K562 (cell line): ENCODE measurements around the gene ADAM15. TPM values are rescaled to one million over a fixed set of nuclear protein-coding genes. Genes with fewer than 3 reads are reported as not detected.

Experiments used
- ATAC-seq: fragments of 200-7000 bp; cut with Tn5 transposase; 3 replicates; pipeline ENCODE4 v1.9.1; 2020; ENCODE audit warnings: moderate library complexity
- BruUV-seq: library from RNA; stranded (reverse); fragments of 400-500 nt; replicated peaks from 2 replicates; lab custom pipeline; 2021; lab: Mats Ljungman, UMichigan
- CTCF ChIA-PET: fragments of 300-600 bp; formaldehyde crosslinking; extraction: SDS; loops from one replicate; lab custom pipeline; 2021; ENCODE audit warnings: low intra/inter-chr PET ratio; lab: Yijun Ruan, JAX
- POLR2A ChIA-PET: fragments of 300-600, 350-650 bp; sonication (Branson Sonifier 250); formaldehyde crosslinking; extraction: SDS; loops from one replicate; lab custom pipeline; 2021; ENCODE audit warnings: antibody characterized with exemption, inconsistent platforms; lab: Yijun Ruan, JAX
- DNase-seq, 4 experiments: peaks; one replicate each; pipeline versions ENCODE4 v3.0.0 to v3.0.0-alpha.2; 2011 to 2018; ENCODE audit warnings: low spot score in 3 of 4, mixed read lengths in 3 of 4; ENCODE audit errors: extremely low read depth in 1 of 4
- FAIRE-seq: peaks from 2 replicates; lab custom pipeline; 2011; peaks lifted over from hg19 to GRCh38; lab: Jason Lieb, UNC
- H2AFZ ChIP-seq: 2 replicates; pipeline ENCODE4 v1.6.0; 2011; ENCODE audit warnings: low read depth, low read length, control low read depth, inconsistent platforms
- H3K27ac ChIP-seq: fragments of 200-600 bp; 3 replicates; pipeline ENCODE4 v1.8.0; 2011; ENCODE audit warnings: low read depth, mild to moderate bottlenecking, control low read depth, inconsistent platforms, low read length, moderate library complexity, mixed read lengths; ENCODE audit errors: extremely low read depth
- H3K27me3 ChIP-seq, 2 experiments: fragments of 300-600 bp in 1 of 2; 2 replicates in 1 of 2; 3 replicates in 1 of 2; pipeline versions ENCODE4 v1.6.0 to v1.8.0; 2011; ENCODE audit warnings: inconsistent platforms in 2 of 2, low read length in 2 of 2, mild to moderate bottlenecking in 1 of 2, mixed read lengths in 1 of 2, moderate library complexity in 1 of 2; ENCODE audit not compliant: control insufficient read depth in 2 of 2, insufficient read depth in 2 of 2
- H3K36me3 ChIP-seq: fragments of 300-600 bp; 3 replicates; pipeline ENCODE4 v1.8.0; 2011; ENCODE audit warnings: mild to moderate bottlenecking, low read length, inconsistent platforms; ENCODE audit not compliant: control insufficient read depth, insufficient read depth
- H3K4me1 ChIP-seq, 2 experiments: fragments of 200-600 bp in 1 of 2; replicated peaks in 1 of 2; 2 replicates in 1 of 2; 3 replicates in 1 of 2; pipeline versions ENCODE4 v1.5.1 to v1.8.0; 2011; ENCODE audit warnings: inconsistent platforms in 2 of 2, low read length in 2 of 2, mild to moderate bottlenecking in 1 of 2, mixed read lengths in 1 of 2, moderate library complexity in 1 of 2; ENCODE audit not compliant: control insufficient read depth in 2 of 2, insufficient read depth in 2 of 2
- H3K4me2 ChIP-seq: 2 replicates; pipeline ENCODE4 v1.6.1; 2011; ENCODE audit warnings: low read length, control low read depth, inconsistent platforms, mixed read lengths; ENCODE audit not compliant: insufficient read depth
- H3K4me3 ChIP-seq: fragments of 200-600 bp; sonication (generic), shearing (Covaris generic); 2 replicates; pipeline ENCODE4 v1.5.1; 2016; ENCODE audit warnings: control low read depth, inconsistent platforms
- H3K79me2 ChIP-seq: fragments of 200-600 bp; 3 replicates; pipeline ENCODE4 v1.8.0; 2011; ENCODE audit warnings: low read length, inconsistent platforms; ENCODE audit not compliant: control insufficient read depth, insufficient read depth
- H3K9ac ChIP-seq, 2 experiments: 2 replicates each; pipeline versions ENCODE4 v1.6.0 to v1.6.1; 2011; ENCODE audit warnings: low read depth in 2 of 2, low read length in 2 of 2, control low read depth in 1 of 2, inconsistent platforms in 1 of 2, mild to moderate bottlenecking in 1 of 2, mixed read lengths in 1 of 2; ENCODE audit not compliant: insufficient read depth in 1 of 2
- H3K9me1 ChIP-seq: one replicate; pipeline ENCODE4 v1.6.0; 2011; ENCODE audit warnings: inconsistent platforms, mild to moderate bottlenecking, low read length, moderate library complexity; ENCODE audit not compliant: control insufficient read depth, insufficient read depth
- H3K9me3 ChIP-seq: replicated peaks from 2 replicates; pipeline ENCODE4 v1.5.1; 2011; ENCODE audit warnings: low read depth, low read length, inconsistent platforms; ENCODE audit not compliant: control insufficient read depth, insufficient read depth
- H4K20me1 ChIP-seq: replicated peaks from 2 replicates; pipeline ENCODE4 v1.6.1; 2011; ENCODE audit warnings: low read length, inconsistent platforms, mixed read lengths; ENCODE audit not compliant: control insufficient read depth, insufficient read depth
- RB1 ChIP-seq: fragments of 450-650 bp; IDR thresholded peaks from 2 replicates; pipeline ENCODE4 v1.6.1; 2017; ENCODE audit warnings: low read depth, mild to moderate bottlenecking
- SMAD3 ChIP-seq: fragments of 450-650 bp; formaldehyde crosslinking; conservative IDR thresholded peaks from 2 replicates; pipeline ENCODE4 v1.4.0; 2020; ENCODE audit warnings: mild to moderate bottlenecking
- SPI1 ChIP-seq: IDR thresholded peaks from 2 replicates; pipeline ENCODE4 v1.6.1; 2011; ENCODE audit warnings: low read depth, low read length, control low read depth, borderline replicate concordance
- STAT5B ChIP-seq: fragments of 250-450 bp; sonication (Bioruptor Pico); IDR thresholded peaks from 2 replicates; pipeline ENCODE4 v1.8.0; 2021; ENCODE audit warnings: mild to moderate bottlenecking, inconsistent platforms
- whole genome bisulfite sequencing: fragments of 100-300 bp; shearing (Covaris generic); methylation state at CpG from one replicate; pipeline ENCODE4 v1.1.6; 2016; ENCODE audit warnings: low coverage, mixed read lengths; ENCODE audit not compliant: insufficient coverage; ENCODE audit errors: missing lambda C conversion rate; 5-methylcytosine and 5-hydroxymethylcytosine counted together
- in situ Hi-C: fragments of 300-500 bp; cut with MboI; formaldehyde crosslinking; loops from 4 replicates; pipeline ENCODE4 v1.15.0; 2018; ENCODE audit warnings: inconsistent platforms, mixed read lengths
- intact Hi-C: fragments of 100-400 bp; cut with micrococcal nuclease; formaldehyde crosslinking; loops from 2 replicates; pipeline ENCODE4 v1.14.2; 2022
- polyA plus RNA-seq, 8 experiments: library from polyadenylated mRNA; depleted of rRNA in 4 of 8; stranded (reverse) in 5 of 8; unstranded in 3 of 8; fragments of >200 nt; fragmentation: Nextera tagmentation in 2 of 8; fragmentation: Illumina TruSeq in 1 of 8; extraction: Ambion mirVana in 2 of 8; extraction: Trizol in 1 of 8; gene quantifications; 2 replicates each; pipeline versions ENCODE4 v1.2.1 to v1.2.3, GENCODE V29; 2011 to 2014; ENCODE audit warnings: inconsistent platforms in 1 of 8, missing spikeins in 1 of 8
- total RNA-seq, 7 experiments: library from RNA; depleted of rRNA in 6 of 7; stranded (reverse); fragments of >200 nt in 6 of 7; fragmentation: Illumina TruSeq in 2 of 7; extraction: Trizol in 2 of 7; gene quantifications; 2 replicates each; pipeline versions ENCODE4 v1.2.1 to v1.2.3, GENCODE V29; 2011 to 2021; ENCODE audit warnings: low replicate concordance in 1 of 7
- TF ChIP-seq, protein P1 (sequence below): fragments of 450-650 bp; formaldehyde crosslinking; IDR thresholded peaks from 2 replicates; pipeline ENCODE4 v1.4.0; 2020; ENCODE audit warnings: mild to moderate bottlenecking
- TF ChIP-seq, protein P2 (sequence below): sonication (generic); formaldehyde crosslinking; IDR thresholded peaks from 2 replicates; pipeline ENCODE4 v1.8.0; 2022; ENCODE audit warnings: mild to moderate bottlenecking, missing genetic modification reagents

ADAM15 gene
- total and polyA plus RNA-seq, 9 of the 15 experiments (the other 6 are each of a cell fraction or from before 2014, with no cell fraction given), result 0.69 to 72.3 (median 32.8) TPM

DNA sequence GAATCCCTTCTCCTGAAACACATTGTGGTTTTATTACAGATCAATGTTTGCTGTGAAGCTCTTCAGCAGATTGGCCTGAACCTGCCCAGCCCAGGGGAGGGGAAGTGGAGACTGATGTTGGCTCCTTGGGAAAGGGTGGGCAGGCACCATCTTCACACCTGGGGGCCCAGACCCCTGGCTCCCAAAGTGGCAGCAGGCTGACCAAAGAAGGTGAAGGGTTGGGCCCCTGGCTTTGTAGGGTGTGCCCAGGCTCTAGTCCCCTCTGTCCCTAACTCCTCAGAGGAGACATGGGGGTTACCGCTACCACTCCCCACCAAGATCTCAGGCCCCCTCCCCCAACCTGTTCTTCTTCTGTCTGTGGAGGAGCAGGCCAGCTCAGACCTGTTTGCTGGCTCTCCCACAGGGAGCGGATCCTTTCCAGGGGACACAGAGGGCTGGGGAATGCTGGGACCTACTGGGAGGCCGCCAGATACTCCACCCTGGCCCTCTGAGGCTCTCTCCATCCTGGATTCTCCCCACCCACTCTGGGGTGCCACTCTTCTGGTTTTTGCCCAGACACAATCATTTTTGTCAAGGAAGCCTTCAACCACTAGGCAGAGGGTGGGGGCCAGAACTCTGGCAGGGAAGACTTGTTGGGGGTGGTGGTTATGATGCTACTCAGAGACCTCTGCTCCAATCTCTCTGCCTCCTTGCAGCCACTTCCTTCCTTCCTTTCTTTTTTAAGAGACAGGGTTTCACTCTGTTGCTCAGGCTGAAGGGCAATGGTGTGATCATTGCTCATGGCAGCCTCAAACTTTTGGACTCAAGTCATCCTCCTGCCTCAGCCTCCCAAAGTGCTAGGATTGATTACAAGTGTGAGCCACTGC is 22.5 kb downstream of the ADAM15 start:
- peak overlapping the region in 1 of 2 experiments; percentile 59; a peak in 1 of 4 replicates for H3K9ac ChIP-seq
- DNase-seq (no peak), FAIRE-seq (no peak), ATAC-seq (no peak)
- 82% methylated on average over 3 of the region's 3 CpGs for WGBS
- no peak overlapping the region for H3K4me2 ChIP-seq
- no peak overlapping the region for H2AFZ ChIP-seq
- ChIA-PET CTCF (no interaction called here), POLR2A (interaction anchor here (0.8 to 1.1 kb wide), 2 partner anchors 10 to 23 kb away, joined by 3 read pairs; partner anchors contain the start of gene EFNA4)
- intact Hi-C loops (no loop called here), in situ Hi-C loops (no loop called here)
- H3K27ac ChIP-seq, result no peak overlapping the region
- H3K36me3 ChIP-seq, result peaks cover 11% of the 10 kb centered on the region; the same call in 1 of the 3 replicates
- no peaks in the 10 kb centered on the region; the same call in 1 of the 2 replicates for H4K20me1 ChIP-seq
- TF ChIP-seq SMAD3 (no peak), SPI1 (0 out of 2 replicates have a peak, but pooled peaks have one; percentile 3)
- no peaks in the 10 kb centered on the region for H3K9me3 ChIP-seq
- no peaks in the 10 kb centered on the region for H3K79me2 ChIP-seq
- H3K27me3 ChIP-seq, result no peaks in the 10 kb centered on the region
- H3K9me1 ChIP-seq, result peaks cover 6% of the 10 kb centered on the region
- H3K4me1 ChIP-seq, result peaks cover 42 to 51% of the 10 kb centered on the region in 2 experiments
- no TSS peak for BruUV-seq
- H3K4me3 ChIP-seq, result no peak overlapping the region

DNA sequence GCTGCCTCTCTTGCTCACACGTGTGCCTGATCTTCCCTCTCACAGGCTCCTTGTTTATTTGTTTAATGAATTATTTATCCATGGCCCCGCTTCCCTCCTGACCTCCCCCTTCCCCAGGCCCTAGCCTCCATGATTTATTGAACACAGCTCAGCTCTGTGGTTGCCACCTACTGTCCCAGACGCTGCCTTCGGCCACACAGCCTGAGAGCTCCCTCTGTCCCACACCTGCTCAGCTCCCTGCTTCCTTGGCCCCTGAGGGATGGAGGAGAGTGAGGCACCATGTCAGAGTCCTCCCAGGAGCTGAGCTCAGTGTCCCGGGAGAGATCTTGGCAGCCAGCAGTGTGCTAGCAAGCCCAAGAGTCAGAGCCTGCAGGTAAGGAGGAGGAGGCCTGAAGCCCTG is 24.4 kb downstream of the ADAM15 start:
- Histone ChIP-seq H3K79me2 (peaks cover 3% of the 10 kb centered on the region; the same call in 2 of the 3 replicates), H3K4me3 (no peak overlapping the region), H3K27ac (no peak overlapping the region), H3K4me1 (peaks cover 40 to 57% of the 10 kb centered on the region in 2 experiments), H2AFZ (no peak overlapping the region), H3K9ac (peak overlapping the region in 1 of 2 experiments; percentile 81; a peak in 2 of 4 replicates), H3K4me2 (no peak overlapping the region), H4K20me1 (no peaks in the 10 kb centered on the region; the same call in 1 of the 2 replicates), H3K36me3 (no peaks in the 10 kb centered on the region), H3K9me1 (peaks cover 6% of the 10 kb centered on the region), H3K27me3 (no peaks in the 10 kb centered on the region), H3K9me3 (no peaks in the 10 kb centered on the region)
- ATAC-seq (no peak), DNase-seq (no peak), FAIRE-seq (no peak)
- CTCF ChIA-PET, result no interaction called here
- no TSS peak for BruUV-seq
- intact Hi-C loops (loop anchor here (5.0 kb wide), 1 partner anchor 73 kb away; the partner anchor contains the start of gene ZBTB7B), in situ Hi-C loops (no loop called here)
- TF ChIP-seq, protein P1, sequence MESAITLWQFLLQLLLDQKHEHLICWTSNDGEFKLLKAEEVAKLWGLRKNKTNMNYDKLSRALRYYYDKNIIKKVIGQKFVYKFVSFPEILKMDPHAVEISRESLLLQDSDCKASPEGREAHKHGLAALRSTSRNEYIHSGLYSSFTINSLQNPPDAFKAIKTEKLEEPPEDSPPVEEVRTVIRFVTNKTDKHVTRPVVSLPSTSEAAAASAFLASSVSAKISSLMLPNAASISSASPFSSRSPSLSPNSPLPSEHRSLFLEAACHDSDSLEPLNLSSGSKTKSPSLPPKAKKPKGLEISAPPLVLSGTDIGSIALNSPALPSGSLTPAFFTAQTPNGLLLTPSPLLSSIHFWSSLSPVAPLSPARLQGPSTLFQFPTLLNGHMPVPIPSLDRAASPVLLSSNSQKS, result no peak
- TF ChIP-seq RB1, result no peak
- no peak for TF ChIP-seq STAT5B (CRISPR knock-in tag)
- TF ChIP-seq, protein P2, sequence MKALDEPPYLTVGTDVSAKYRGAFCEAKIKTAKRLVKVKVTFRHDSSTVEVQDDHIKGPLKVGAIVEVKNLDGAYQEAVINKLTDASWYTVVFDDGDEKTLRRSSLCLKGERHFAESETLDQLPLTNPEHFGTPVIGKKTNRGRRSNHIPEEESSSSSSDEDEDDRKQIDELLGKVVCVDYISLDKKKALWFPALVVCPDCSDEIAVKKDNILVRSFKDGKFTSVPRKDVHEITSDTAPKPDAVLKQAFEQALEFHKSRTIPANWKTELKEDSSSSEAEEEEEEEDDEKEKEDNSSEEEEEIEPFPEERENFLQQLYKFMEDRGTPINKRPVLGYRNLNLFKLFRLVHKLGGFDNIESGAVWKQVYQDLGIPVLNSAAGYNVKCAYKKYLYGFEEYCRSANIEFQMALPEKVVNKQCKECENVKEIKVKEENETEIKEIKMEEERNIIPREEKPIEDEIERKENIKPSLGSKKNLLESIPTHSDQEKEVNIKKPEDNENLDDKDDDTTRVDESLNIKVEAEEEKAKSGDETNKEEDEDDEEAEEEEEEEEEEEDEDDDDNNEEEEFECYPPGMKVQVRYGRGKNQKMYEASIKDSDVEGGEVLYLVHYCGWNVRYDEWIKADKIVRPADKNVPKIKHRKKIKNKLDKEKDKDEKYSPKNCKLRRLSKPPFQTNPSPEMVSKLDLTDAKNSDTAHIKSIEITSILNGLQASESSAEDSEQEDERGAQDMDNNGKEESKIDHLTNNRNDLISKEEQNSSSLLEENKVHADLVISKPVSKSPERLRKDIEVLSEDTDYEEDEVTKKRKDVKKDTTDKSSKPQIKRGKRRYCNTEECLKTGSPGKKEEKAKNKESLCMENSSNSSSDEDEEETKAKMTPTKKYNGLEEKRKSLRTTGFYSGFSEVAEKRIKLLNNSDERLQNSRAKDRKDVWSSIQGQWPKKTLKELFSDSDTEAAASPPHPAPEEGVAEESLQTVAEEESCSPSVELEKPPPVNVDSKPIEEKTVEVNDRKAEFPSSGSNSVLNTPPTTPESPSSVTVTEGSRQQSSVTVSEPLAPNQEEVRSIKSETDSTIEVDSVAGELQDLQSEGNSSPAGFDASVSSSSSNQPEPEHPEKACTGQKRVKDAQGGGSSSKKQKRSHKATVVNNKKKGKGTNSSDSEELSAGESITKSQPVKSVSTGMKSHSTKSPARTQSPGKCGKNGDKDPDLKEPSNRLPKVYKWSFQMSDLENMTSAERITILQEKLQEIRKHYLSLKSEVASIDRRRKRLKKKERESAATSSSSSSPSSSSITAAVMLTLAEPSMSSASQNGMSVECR (CRISPR knock-in tag), result no peak
- POLR2A ChIA-PET, result interaction anchor here (0.6 to 1.1 kb wide), 5 partner anchors 11 to 181 kb away, joined by 3 to 4 read pairs (median 3); no protein-coding TSS in a partner anchor
- WGBS, result 32% methylated on average over 5 of the region's 5 CpGs
